ENCODE data around the gene APBA2. TPM values are rescaled to one million over a fixed set of nuclear protein-coding genes. Genes with fewer than 3 reads are reported as not detected.
"Not testable (repeated sequence)": the region's sequence is repeated elsewhere in the genome, so short reads cannot be mapped to it uniquely, and the experiment has no call there.

APBA2 gene
- total RNA-seq, 2 experiments from 2014 or later, result 19.2 to 21.2 TPM

- no peak for DNase-seq
- Mint-ChIP-seq H3K4me1 (peaks cover 38% of the 10 kb centered on the region), H3K9me3 (peaks cover 6% of the 10 kb centered on the region), H3K27me3 (no peaks in the 10 kb centered on the region), H3K27ac (no peak overlapping the region), H3K36me3 (ENCODE audit: low read depth) (peaks cover 8% of the 10 kb centered on the region), H3K4me3 (no peak overlapping the region)
- CTCF ChIA-PET, result no interaction called here
- POLR2A ChIA-PET, result no interaction called here
Measured at GRCh38 chr15:29034593-29035335, 149.0 kb downstream of the APBA2 start.

- CTCF ChIA-PET, result no interaction called here
- no peak overlapping the region for H3K27ac Mint-ChIP-seq
Measured at GRCh38 chr15:29035336-29036285, 149.8 kb downstream of the APBA2 start.

DNA sequence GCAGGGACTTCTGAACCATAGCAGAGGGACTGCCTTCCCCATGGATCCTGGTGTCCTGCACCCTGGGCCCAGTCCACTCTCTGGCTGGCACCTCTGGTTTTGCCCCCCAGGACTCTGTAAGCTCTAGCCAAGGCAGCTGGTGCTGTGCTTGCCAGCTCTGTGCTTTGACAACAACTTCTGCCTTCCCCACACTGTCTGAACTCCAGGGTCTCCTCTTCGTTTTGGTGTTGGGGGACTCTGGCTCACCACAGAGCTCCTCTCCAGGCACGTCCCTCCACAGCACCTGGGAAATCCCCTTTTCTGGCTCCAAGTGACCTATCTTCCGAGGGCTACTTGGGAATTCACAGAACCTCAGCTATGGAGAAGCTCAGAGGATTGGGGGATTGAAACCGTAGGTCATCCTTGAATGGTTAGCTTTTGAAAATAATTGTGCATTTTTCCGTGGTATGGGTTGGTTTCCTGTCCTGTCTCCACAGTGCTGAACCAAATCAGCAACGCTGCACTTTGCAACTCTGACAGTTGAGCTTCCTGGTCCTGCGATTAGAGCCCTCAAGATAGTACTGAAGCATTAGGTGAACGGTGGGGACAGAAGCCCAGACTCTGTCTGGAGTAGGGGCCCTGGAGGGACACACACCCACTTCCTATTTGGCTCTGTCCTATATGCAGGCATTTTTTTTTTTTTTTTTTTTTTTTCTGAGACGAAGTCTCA, 152.4 kb downstream of the APBA2 start:
- Mint-ChIP-seq H3K4me1 (peaks cover 27% of the 10 kb centered on the region), H3K9me3 (no peaks in the 10 kb centered on the region), H3K27ac (no peak overlapping the region), H3K36me3 (ENCODE audit: low read depth) (no peaks in the 10 kb centered on the region), H3K4me3 (no peak overlapping the region), H3K27me3 (peaks cover 1% of the 10 kb centered on the region)
- no peak for DNase-seq
- POLR2A ChIA-PET, result no interaction called here
- CTCF ChIA-PET, result interaction anchor here (0.7 to 1.3 kb wide), 3 partner anchors 44 to 67 kb away, joined by 3 to 6 read pairs (median 4); no protein-coding TSS in a partner anchor

More at GRCh38 chr15:29035336-29036285, 149.8 kb downstream of the APBA2 start:
- no peak for DNase-seq
- H3K27me3 Mint-ChIP-seq, result peaks cover 1% of the 10 kb centered on the region
- H3K9me3 Mint-ChIP-seq, result peaks cover 6% of the 10 kb centered on the region
- peaks cover 45% of the 10 kb centered on the region for H3K4me1 Mint-ChIP-seq
- H3K36me3 Mint-ChIP-seq (ENCODE audit: low read depth), result peaks cover 8% of the 10 kb centered on the region
- no peak overlapping the region for H3K4me3 Mint-ChIP-seq
- POLR2A ChIA-PET, result no interaction called here

DNA sequence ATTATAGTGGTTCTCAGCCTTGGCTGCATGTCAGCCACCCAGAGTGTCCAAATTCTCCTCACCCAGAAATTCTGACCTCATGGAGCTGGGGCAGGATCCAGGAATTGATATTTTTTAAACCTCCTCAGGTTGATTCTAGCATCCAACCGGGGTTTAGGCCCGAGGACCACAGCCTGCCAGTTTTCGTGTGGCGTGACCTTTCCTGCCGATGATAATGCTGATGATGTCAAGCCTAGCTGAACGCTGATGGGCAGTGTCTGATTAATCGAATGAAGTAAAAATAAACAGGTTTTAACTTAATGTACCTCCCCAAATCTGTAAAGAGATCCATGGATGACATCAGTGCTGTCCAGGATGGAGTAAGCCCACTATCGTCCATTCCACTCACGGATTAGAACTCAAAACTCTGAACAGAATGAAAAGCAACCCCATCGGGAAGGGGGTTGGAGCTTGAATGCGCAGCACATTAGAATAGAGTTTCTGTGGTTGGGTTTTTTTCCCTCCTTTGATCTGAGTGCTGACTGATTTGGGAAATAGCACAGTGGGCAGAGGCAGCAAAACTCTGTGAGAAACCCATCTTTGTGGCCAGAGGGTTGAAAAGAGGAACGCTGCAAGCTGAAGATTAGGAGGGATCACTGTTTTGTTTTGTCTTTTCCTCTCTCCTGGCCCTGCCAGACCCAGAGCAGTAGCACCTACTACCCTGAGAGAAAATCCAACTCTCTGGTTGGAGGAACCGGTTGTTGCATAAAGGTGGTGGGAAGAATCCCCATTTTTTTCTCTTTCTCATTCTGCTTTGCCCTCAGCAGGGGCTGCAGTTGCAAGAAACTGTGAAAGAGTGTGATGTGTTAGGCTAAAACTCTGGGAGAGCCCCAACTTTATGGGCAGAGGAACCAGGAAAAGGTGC, 153.9 kb downstream of the APBA2 start:
- H3K4me3 Mint-ChIP-seq, result no peak overlapping the region

GRCh38 chr15:29040370-29040751, 154.6 kb downstream of the APBA2 start:
- DNase-seq, result no peak
- Mint-ChIP-seq H3K9me3 (no peaks in the 10 kb centered on the region), H3K36me3 (ENCODE audit: low read depth) (no peaks in the 10 kb centered on the region), H3K27me3 (peaks cover 1% of the 10 kb centered on the region), H3K4me1 (peaks cover 26% of the 10 kb centered on the region), H3K27ac (no peak overlapping the region), H3K4me3 (no peak overlapping the region)
- ChIA-PET POLR2A (no interaction called here), CTCF (interaction anchor here (1.0 kb wide), 1 partner anchor 9 kb away, joined by 4 read pairs; no protein-coding TSS in a partner anchor)

More for the DNA sequence above, 153.9 kb downstream of the APBA2 start:
- H3K27ac Mint-ChIP-seq, result no peak overlapping the region
- peaks cover 1% of the 10 kb centered on the region for H3K27me3 Mint-ChIP-seq
- no peaks in the 10 kb centered on the region for H3K36me3 Mint-ChIP-seq (ENCODE audit: low read depth)
- ChIA-PET POLR2A (no interaction called here), CTCF (interaction anchor here (1.0 to 1.3 kb wide), 2 partner anchors 9 to 46 kb away, joined by 3 to 4 read pairs; no protein-coding TSS in a partner anchor)
- H3K4me1 Mint-ChIP-seq, result peaks cover 24% of the 10 kb centered on the region
- no peaks in the 10 kb centered on the region for H3K9me3 Mint-ChIP-seq
- DNase-seq, result no peak

DNA sequence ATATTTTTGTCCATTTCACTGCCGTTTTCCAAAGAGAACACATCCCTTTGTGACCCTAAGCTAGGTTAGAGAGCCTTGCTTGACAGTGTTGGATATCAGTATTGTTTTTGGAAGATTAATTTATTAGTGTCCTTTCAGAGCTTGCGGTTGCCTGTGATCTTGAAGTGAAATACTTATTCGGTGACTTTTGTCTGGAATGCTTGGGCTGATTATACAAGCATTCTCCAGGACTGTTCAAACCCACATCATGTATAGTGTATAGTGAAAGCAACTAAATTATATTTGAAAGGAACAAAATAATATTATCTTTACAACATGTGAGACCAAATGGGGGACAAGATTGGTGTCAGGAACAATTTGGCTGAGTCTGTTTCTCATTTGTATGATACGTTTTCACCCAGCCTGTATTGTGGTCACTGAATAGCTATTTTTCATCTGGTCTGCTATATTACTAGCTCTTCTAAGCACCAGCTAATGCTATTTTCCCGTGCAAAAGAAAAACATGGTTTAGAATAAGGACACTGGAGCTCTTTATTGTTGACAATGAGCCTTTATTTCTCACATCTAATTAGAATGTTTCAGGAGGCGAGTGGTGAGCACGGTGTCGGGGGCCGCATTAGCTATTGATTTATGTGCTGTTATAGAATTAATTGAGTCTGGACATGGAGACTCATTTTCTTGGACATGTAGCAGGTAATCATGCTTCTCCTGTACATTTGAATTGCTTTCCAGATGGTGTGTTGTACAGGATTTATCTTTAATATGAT, 158.1 kb downstream of the APBA2 start:
- DNase-seq, result no peak
- Mint-ChIP-seq H3K4me1 (peaks cover 25% of the 10 kb centered on the region), H3K9me3 (no peaks in the 10 kb centered on the region), H3K27ac (no peak overlapping the region), H3K36me3 (ENCODE audit: low read depth) (no peaks in the 10 kb centered on the region), H3K4me3 (no peak overlapping the region), H3K27me3 (peaks cover 1% of the 10 kb centered on the region)
- ChIA-PET POLR2A (no interaction called here), CTCF (no interaction called here)

DNA sequence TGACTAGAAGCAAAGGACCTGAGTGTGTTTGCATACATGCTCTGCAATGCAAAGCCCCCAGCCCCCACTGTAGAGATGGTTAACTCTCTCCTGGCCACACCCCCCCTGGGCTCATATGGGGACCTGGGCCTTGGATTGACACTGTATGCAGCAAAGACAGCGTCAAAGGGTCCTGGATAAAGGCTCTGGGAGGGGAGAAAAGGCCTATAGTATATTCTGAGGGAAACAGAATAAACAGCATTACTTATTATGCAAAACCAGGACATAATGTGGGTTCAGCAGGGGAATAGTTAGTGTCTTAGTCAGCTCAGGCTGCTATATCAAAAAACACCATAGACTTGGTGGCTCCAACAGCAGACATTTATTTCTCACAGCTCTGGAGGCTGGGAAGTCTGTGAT, 158.7 kb downstream of the APBA2 start:
- peaks cover 21% of the 10 kb centered on the region for H3K4me1 Mint-ChIP-seq
- H3K27me3 Mint-ChIP-seq, result peaks cover 1% of the 10 kb centered on the region
- no peak overlapping the region for H3K4me3 Mint-ChIP-seq
- no peak for DNase-seq
- H3K9me3 Mint-ChIP-seq, result no peaks in the 10 kb centered on the region
- POLR2A ChIA-PET, result no interaction called here
- no peak overlapping the region for H3K27ac Mint-ChIP-seq
- no peaks in the 10 kb centered on the region for H3K36me3 Mint-ChIP-seq (ENCODE audit: low read depth)
- CTCF ChIA-PET, result interaction anchor here (1.2 kb wide), 1 partner anchor 45 kb away, joined by 4 read pairs; no protein-coding TSS in a partner anchor

DNA sequence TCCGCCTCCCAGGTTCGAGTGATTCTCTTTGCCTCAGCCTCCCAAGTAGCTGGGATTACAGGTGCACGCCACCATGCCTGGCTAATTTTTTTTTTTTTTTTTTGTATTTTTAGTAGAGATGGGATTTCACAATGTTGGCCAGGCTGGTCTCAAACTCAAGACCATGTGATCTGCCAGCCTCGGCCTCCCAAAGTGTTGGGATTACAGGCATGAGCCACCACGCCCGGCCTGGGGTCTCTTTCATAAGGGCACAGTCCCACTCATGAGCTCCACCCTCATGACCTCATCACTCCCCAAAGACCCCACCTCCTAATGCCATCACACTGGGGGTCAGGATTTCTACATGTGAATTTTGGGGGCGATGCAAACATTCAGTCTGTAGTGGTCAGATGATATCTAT, 159.4 kb downstream of the APBA2 start:
- peaks cover 14% of the 10 kb centered on the region for H3K4me1 Mint-ChIP-seq
- H3K27me3 Mint-ChIP-seq; DNase-seq; H3K9me3 Mint-ChIP-seq; H3K36me3 Mint-ChIP-seq (ENCODE audit: low read depth); H3K4me3 Mint-ChIP-seq; H3K27ac Mint-ChIP-seq; POLR2A ChIA-PET: not testable (repeated sequence)
- CTCF ChIA-PET, result interaction anchor here (1.2 kb wide), 1 partner anchor 44 kb away, joined by 4 read pairs; no protein-coding TSS in a partner anchor

- CTCF ChIA-PET, result no interaction called here
- H3K36me3 Mint-ChIP-seq (ENCODE audit: low read depth), result no peaks in the 10 kb centered on the region
- POLR2A ChIA-PET, result no interaction called here
- H3K9me3 Mint-ChIP-seq, result no peaks in the 10 kb centered on the region
- H3K4me3 Mint-ChIP-seq, result no peak overlapping the region
- peaks cover 12% of the 10 kb centered on the region for H3K4me1 Mint-ChIP-seq
- no peak overlapping the region for H3K27ac Mint-ChIP-seq
- DNase-seq, result no peak
- H3K27me3 Mint-ChIP-seq, result no peaks in the 10 kb centered on the region
Measured at GRCh38 chr15:29045717-29046116, 159.9 kb downstream of the APBA2 start.

DNA sequence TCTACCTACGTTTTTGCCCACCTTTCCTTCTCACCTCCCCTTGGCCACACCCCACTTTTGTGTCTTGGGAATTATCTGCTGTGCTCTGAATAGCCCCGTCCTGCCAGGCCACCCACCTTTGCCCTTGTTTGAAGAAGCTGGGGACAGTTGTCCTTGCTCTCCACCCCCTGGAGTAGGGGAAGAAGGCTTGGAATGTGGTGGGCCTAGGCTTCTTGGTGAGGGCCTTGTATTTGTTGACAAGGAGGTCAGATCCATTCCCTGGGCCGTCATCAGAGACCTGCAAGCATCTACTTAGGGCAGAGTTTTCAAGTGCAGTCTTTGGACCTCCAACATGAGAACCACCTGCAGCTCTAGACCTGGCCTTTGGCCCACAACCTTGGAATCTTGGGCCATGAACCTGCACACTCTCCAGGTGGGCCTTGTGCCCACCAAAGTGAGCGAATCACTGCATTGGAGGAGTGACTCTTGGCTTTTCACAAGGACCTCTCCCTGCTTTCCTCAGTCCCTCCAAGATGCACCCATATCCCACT, 160.6 kb downstream of the APBA2 start:
- no peak overlapping the region for H3K27ac Mint-ChIP-seq
- no peaks in the 10 kb centered on the region for H3K9me3 Mint-ChIP-seq
- DNase-seq, result no peak
- H3K36me3 Mint-ChIP-seq (ENCODE audit: low read depth), result no peaks in the 10 kb centered on the region
- POLR2A ChIA-PET, result no interaction called here
- CTCF ChIA-PET, result no interaction called here
- H3K4me1 Mint-ChIP-seq, result peaks cover 17% of the 10 kb centered on the region
- no peaks in the 10 kb centered on the region for H3K27me3 Mint-ChIP-seq
- H3K4me3 Mint-ChIP-seq, result no peak overlapping the region

DNA sequence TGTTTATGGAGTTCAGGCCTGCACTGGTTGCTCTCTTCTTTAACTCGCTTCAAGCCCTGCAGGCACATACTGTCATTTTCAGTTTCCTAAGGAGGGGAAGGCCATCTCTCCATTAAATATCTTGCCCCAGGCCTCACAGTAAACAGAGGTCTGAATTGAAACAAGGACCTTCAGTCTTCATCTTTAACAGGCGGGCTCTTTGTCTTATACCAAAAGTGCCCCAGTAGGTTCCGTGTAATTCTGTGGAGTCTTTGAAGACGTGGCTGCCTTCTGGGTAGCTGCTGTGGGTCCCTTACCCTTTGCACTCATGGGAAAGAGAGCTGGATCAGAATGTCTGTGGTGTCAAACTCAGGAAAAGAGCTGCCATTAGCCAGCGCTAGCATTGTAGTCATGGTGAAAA, 161.2 kb downstream of the APBA2 start:
- Mint-ChIP-seq H3K9me3 (no peaks in the 10 kb centered on the region), H3K4me1 (peaks cover 20% of the 10 kb centered on the region), H3K36me3 (ENCODE audit: low read depth) (no peaks in the 10 kb centered on the region), H3K27me3 (no peaks in the 10 kb centered on the region), H3K27ac (no peak overlapping the region), H3K4me3 (no peak overlapping the region)
- no peak for DNase-seq
- ChIA-PET POLR2A (no interaction called here), CTCF (no interaction called here)
